ENCODE results near the gene KRT86.
A peak's percentile ranks its signal among the peaks of the same experiment; 100 is the strongest.

KRT86 gene

GRCh38 chr12:52318241-52318990 lies 44.0 kb downstream of the KRT86 start:
- DNase-seq, result no peak

- no peak for DNase-seq
Measured at GRCh38 chr12:52319097-52319496, 44.7 kb downstream of the KRT86 start.

GRCh38 chr12:52320784-52321400 lies 46.4 kb downstream of the KRT86 start, which contains the start of gene KRT83:
TSS of gene KRT83 (minus strand) at chr12:52321398. CDS start at chr12:52321335, 63 bp downstream.
- no peak for DNase-seq

- no peak for DNase-seq
Measured at GRCh38 chr12:52321418-52321817, 47.0 kb downstream of the KRT86 start.

GRCh38 chr12:52322069-52322468 lies 47.6 kb downstream of the KRT86 start:
- DNase-seq, result no peak

GRCh38 chr12:52323001-52323400 lies 48.6 kb downstream of the KRT86 start:
- DNase-seq, result no peak

GRCh38 chr12:52323416-52324152 lies 49.1 kb downstream of the KRT86 start:
- DNase-seq, result no peak

GRCh38 chr12:52324153-52324444 lies 49.7 kb downstream of the KRT86 start:
- DNase-seq, result no peak

GRCh38 chr12:52327052-52327829 lies 52.8 kb downstream of the KRT86 start:
- peak; percentile 84 for DNase-seq

GRCh38 chr12:52327830-52328500 lies 53.5 kb downstream of the KRT86 start:
- DNase-seq, result no peak

- DNase-seq, result no peak
Measured at GRCh38 chr12:52331039-52331438, 56.6 kb downstream of the KRT86 start.

GRCh38 chr12:52331833-52332232 lies 57.4 kb downstream of the KRT86 start:
- no peak for DNase-seq

- DNase-seq, result no peak
Measured at GRCh38 chr12:52332381-52332780, 57.9 kb downstream of the KRT86 start.

GRCh38 chr12:52333321-52333720 lies 58.9 kb downstream of the KRT86 start:
- DNase-seq, result no peak

- no peak for DNase-seq
Measured at GRCh38 chr12:52334185-52334584, 59.7 kb downstream of the KRT86 start.

- DNase-seq, result no peak
Measured at GRCh38 chr12:52335598-52336262, 61.3 kb downstream of the KRT86 start.

- DNase-seq, result no peak
Measured at GRCh38 chr12:52336641-52337040, 62.2 kb downstream of the KRT86 start.

GRCh38 chr12:52337054-52337453 lies 62.6 kb downstream of the KRT86 start:
- no peak for DNase-seq

- DNase-seq, result no peak
Measured at GRCh38 chr12:52338241-52338960, 64.0 kb downstream of the KRT86 start.

GRCh38 chr12:52341066-52341580 lies 66.7 kb downstream of the KRT86 start:
- DNase-seq, result no peak
